Measurements from ENCODE around the gene CDK12.

- TF ChIP-seq RAD21 (IDR thresholded peaks at IDR 0.05) (no peak), ZBTB33 (IDR thresholded peaks at IDR 0.05) (no peak), YY1 (IDR thresholded peaks at IDR 0.05) (no peak), FOXA1 (IDR thresholded peaks at IDR 0.05) (no peak), FOXA2 (IDR thresholded peaks at IDR 0.05) (no peak), SP1 (IDR thresholded peaks at IDR 0.05) (no peak)
- TF ChIP-seq, protein P1, sequence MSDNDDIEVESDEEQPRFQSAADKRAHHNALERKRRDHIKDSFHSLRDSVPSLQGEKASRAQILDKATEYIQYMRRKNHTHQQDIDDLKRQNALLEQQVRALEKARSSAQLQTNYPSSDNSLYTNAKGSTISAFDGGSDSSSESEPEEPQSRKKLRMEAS (IDR thresholded peaks at IDR 0.05): no peak
Observed at GRCh38 chr17:39534768-39535405, 73.6 kb downstream of the CDK12 start.

All from liver (tissue), 2 donors.